PFSK-1 (cell line): ENCODE data around the gene IPO11.

Experiments used
- FOXP2 ChIP-seq: optimal IDR thresholded peaks from 2 replicates; pipeline ENCODE3; 2011; ENCODE audit warnings: borderline replicate concordance, control low read depth, inconsistent platforms; ENCODE audit not compliant: insufficient read depth; ENCODE audit errors: extremely low read length, extremely low read depth
- POLR2AphosphoS5 ChIP-seq: IDR thresholded peaks from 2 replicates; pipeline ENCODE4 v1.6.1; 2012; ENCODE audit warnings: low read depth, mild to moderate bottlenecking, control low read depth, low read length, moderate library complexity
- REST ChIP-seq, 2 experiments: IDR thresholded peaks; 2 replicates each; pipeline versions ENCODE4 v1.6.1 to v1.8.0; 2011 to 2012; ENCODE audit warnings: low read depth in 2 of 2, low read length in 2 of 2, control low read depth in 1 of 2, inconsistent platforms in 1 of 2, mild to moderate bottlenecking in 1 of 2, moderate library complexity in 1 of 2; ENCODE audit not compliant: insufficient read depth in 1 of 2
- SIN3A ChIP-seq: IDR thresholded peaks from 2 replicates; pipeline ENCODE4 v1.6.1; 2012; ENCODE audit warnings: mild to moderate bottlenecking, low read length, moderate library complexity, borderline replicate concordance; ENCODE audit not compliant: insufficient read depth
- TAF1 ChIP-seq: IDR thresholded peaks from 2 replicates; pipeline ENCODE4 v1.6.1; 2012; ENCODE audit warnings: low read length, control low read depth, borderline replicate concordance; ENCODE audit not compliant: insufficient read depth

Gene IPO11

GRCh38 chr5:62631909-62632580 is 219.5 kb downstream of the IPO11 start:
- TF ChIP-seq FOXP2 (no peak), POLR2AphosphoS5 (no peak), REST (IDR thresholded peaks at IDR 0.05; ENCODE audit: insufficient read depth in 1 of 2, low read depth in 2 of 2, low read length in 2 of 2) (no peak), TAF1 (no peak), SIN3A (no peak)

- no peak for TF ChIP-seq POLR2AphosphoS5
- no peak for TF ChIP-seq REST (IDR thresholded peaks at IDR 0.05; ENCODE audit: insufficient read depth in 1 of 2, low read depth in 2 of 2, low read length in 2 of 2)
- no peak for TF ChIP-seq FOXP2
- no peak for TF ChIP-seq SIN3A
- TF ChIP-seq TAF1 = no peak
These were observed 220.7 kb downstream of the IPO11 start for GRCh38 chr5:62633243-62633642.

- TF ChIP-seq FOXP2 (no peak), POLR2AphosphoS5 (no peak), REST (IDR thresholded peaks at IDR 0.05; ENCODE audit: insufficient read depth in 1 of 2, low read depth in 2 of 2, low read length in 2 of 2) (no peak), TAF1 (no peak), SIN3A (no peak)
These were observed 227.9 kb downstream of the IPO11 start for GRCh38 chr5:62640446-62640845.

GRCh38 chr5:62642468-62642867 is 229.9 kb downstream of the IPO11 start:
- TF ChIP-seq REST (IDR thresholded peaks at IDR 0.05; ENCODE audit: insufficient read depth in 1 of 2, low read depth in 2 of 2, low read length in 2 of 2) (no peak), POLR2AphosphoS5 (no peak), SIN3A (no peak)
